ENCODE data around the gene ABLIM3.

The ABLIM3 gene

DNA sequence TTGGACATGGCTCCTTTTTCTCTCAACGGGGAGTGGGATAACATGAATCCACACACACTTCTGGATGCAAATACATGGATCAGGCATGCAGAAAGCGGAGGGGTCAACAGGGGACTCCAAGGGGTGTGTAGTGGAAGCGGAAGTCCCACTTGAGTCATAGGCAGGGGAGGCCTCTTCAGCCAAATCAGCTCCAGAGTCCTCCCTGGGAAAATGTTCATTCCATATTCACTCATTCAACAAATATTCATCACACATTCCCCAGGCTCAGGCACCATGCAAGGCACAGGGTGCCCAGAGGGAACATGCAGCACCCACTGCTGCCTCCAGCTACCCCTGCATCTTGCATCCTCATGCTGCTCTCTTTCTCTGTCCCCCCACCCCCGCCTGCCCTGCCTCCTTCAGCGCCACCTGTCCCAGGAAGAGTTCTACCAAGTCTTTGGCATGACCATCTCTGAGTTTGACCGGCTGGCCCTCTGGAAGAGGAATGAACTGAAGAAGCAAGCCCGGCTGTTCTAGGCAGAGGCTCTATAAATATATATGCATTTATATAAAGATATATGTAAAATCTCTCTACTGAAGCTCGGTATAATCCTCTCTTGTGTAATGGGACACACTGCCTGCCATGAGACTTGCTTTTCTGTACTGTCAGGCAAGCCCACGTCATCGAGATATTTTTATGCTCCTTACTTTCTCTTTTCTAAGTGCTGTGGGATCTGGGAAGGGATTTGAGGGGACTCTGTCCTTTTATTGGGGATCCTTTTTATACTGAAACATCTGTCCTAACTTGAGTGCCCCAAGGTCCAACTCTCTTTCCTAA is 116.8 kb downstream of the ABLIM3 start:
- Histone ChIP-seq H3K9ac (ENCODE audit: low read length in 5 of 5) (no peak overlapping the region), H3K27me3 (ENCODE audit: control insufficient read depth in 5 of 5, insufficient read depth in 4 of 5, low read length in 5 of 5) (no peaks in the 10 kb centered on the region), H3K4me1 (ENCODE audit: control insufficient read depth in 5 of 5, insufficient read depth in 5 of 5, low read length in 5 of 5) (no peaks in the 10 kb centered on the region), H3K9me3 (ENCODE audit: control insufficient read depth in 5 of 5, low read length in 5 of 5) (no peaks in the 10 kb centered on the region), H3K4me3 (ENCODE audit: low read depth in 1 of 5, low read length in 5 of 5) (no peak overlapping the region), H3K27ac (ENCODE audit: low read depth, low read length) (no peak overlapping the region), H3K36me3 (ENCODE audit: control insufficient read depth in 5 of 5, insufficient read depth in 5 of 5, low read length in 5 of 5) (peaks cover 0 to 41% (median 22%) of the 10 kb centered on the region in 5 donors)

DNA sequence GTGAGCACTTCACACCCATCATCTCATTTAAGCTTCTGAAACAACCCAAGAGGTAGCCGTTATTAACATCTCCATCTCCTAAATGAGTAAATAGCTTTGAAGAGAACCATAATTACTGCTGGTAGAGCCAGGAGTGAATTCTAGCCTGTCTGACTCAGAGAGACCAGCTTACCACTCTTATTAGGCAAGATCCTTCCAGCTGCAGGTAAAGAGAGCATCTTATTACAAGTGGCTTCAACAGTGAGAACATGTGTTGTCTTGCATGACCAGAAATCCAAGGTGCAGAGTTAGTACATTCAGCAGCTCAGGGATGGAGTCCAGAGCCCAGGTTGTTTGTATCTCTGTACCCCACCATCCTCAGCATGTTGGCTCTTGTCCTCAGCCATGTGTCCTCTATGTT is 119.5 kb downstream of the ABLIM3 start:
- peaks cover 0 to 17% (median 8%) of the 10 kb centered on the region in 5 donors for H3K36me3 ChIP-seq (ENCODE audit: control insufficient read depth in 5 of 5, insufficient read depth in 5 of 5, low read length in 5 of 5)
- no peak overlapping the region for H3K27ac ChIP-seq (ENCODE audit: low read depth, low read length)
- H3K27me3 ChIP-seq (ENCODE audit: control insufficient read depth in 5 of 5, insufficient read depth in 4 of 5, low read length in 5 of 5), result peaks cover 0 to 15% (median 2%) of the 10 kb centered on the region in 5 donors
- H3K9ac ChIP-seq (ENCODE audit: low read length in 5 of 5), result no peak overlapping the region
- no peak overlapping the region for H3K4me3 ChIP-seq (ENCODE audit: low read depth in 1 of 5, low read length in 5 of 5)
- no peaks in the 10 kb centered on the region for H3K9me3 ChIP-seq (ENCODE audit: control insufficient read depth in 5 of 5, low read length in 5 of 5)
- no peaks in the 10 kb centered on the region for H3K4me1 ChIP-seq (ENCODE audit: control insufficient read depth in 5 of 5, insufficient read depth in 5 of 5, low read length in 5 of 5)

- H3K27ac ChIP-seq (ENCODE audit: low read depth, low read length), result no peak overlapping the region
- H3K9me3 ChIP-seq (ENCODE audit: control insufficient read depth in 5 of 5, low read length in 5 of 5), result no peaks in the 10 kb centered on the region
- H3K9ac ChIP-seq (ENCODE audit: low read length in 5 of 5), result no peak overlapping the region
- peaks cover 0 to 15% (median 2%) of the 10 kb centered on the region in 5 donors for H3K27me3 ChIP-seq (ENCODE audit: control insufficient read depth in 5 of 5, insufficient read depth in 4 of 5, low read length in 5 of 5)
- no peak overlapping the region for H3K4me3 ChIP-seq (ENCODE audit: low read depth in 1 of 5, low read length in 5 of 5)
- no peaks in the 10 kb centered on the region for H3K4me1 ChIP-seq (ENCODE audit: control insufficient read depth in 5 of 5, insufficient read depth in 5 of 5, low read length in 5 of 5)
- peaks cover 0 to 12% (median 3%) of the 10 kb centered on the region in 5 donors for H3K36me3 ChIP-seq (ENCODE audit: control insufficient read depth in 5 of 5, insufficient read depth in 5 of 5, low read length in 5 of 5)
These were observed 120.0 kb downstream of the ABLIM3 start for GRCh38 chr5:149261246-149261645.

DNA sequence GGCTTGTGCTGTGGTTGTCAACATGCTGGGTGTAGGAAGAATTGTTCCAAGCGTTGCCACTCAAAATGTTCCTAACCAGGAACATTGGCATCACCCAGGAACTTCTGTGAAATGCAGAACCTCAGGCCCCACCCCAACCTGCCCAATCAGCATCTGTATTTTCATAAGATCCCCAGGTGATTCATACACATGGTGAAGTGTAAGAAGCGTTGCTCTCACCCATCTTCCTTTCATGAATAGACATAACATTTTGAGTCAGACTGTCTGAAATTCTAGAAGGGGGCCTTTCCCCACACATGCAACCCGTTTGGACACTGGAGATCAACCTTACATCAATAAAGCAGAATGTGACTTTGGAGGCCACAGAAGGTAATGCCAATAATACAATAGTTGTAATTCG is 121.0 kb downstream of the ABLIM3 start:
- H3K36me3 ChIP-seq (ENCODE audit: control insufficient read depth in 5 of 5, insufficient read depth in 5 of 5, low read length in 5 of 5), result peaks cover 0 to 11% (median 2%) of the 10 kb centered on the region in 5 donors

GRCh38 chr5:149264439-149265067 is 123.3 kb downstream of the ABLIM3 start:
- Histone ChIP-seq H3K9me3 (ENCODE audit: control insufficient read depth in 5 of 5, low read length in 5 of 5) (peaks cover 3 to 17% (median 12%) of the 10 kb centered on the region in 5 donors), H3K9ac (ENCODE audit: low read length in 5 of 5) (no peak overlapping the region), H3K4me1 (ENCODE audit: control insufficient read depth in 5 of 5, insufficient read depth in 5 of 5, low read length in 5 of 5) (no peaks in the 10 kb centered on the region), H3K36me3 (ENCODE audit: control insufficient read depth in 5 of 5, insufficient read depth in 5 of 5, low read length in 5 of 5) (no peaks in the 10 kb centered on the region), H3K27ac (ENCODE audit: low read depth, low read length) (no peak overlapping the region), H3K27me3 (ENCODE audit: control insufficient read depth in 5 of 5, insufficient read depth in 4 of 5, low read length in 5 of 5) (peaks cover 0 to 15% (median 2%) of the 10 kb centered on the region in 5 donors), H3K4me3 (ENCODE audit: low read depth in 1 of 5, low read length in 5 of 5) (no peak overlapping the region)

More for the DNA sequence above, 121.0 kb downstream of the ABLIM3 start:
- no peaks in the 10 kb centered on the region for H3K9me3 ChIP-seq (ENCODE audit: control insufficient read depth in 5 of 5, low read length in 5 of 5)
- H3K9ac ChIP-seq (ENCODE audit: low read length in 5 of 5), result no peak overlapping the region
- H3K4me1 ChIP-seq (ENCODE audit: control insufficient read depth in 5 of 5, insufficient read depth in 5 of 5, low read length in 5 of 5), result no peaks in the 10 kb centered on the region
- H3K27me3 ChIP-seq (ENCODE audit: control insufficient read depth in 5 of 5, insufficient read depth in 4 of 5, low read length in 5 of 5), result peaks cover 0 to 15% (median 2%) of the 10 kb centered on the region in 5 donors
- H3K27ac ChIP-seq (ENCODE audit: low read depth, low read length), result no peak overlapping the region
- no peak overlapping the region for H3K4me3 ChIP-seq (ENCODE audit: low read depth in 1 of 5, low read length in 5 of 5)

GRCh38 chr5:149265068-149265465 is 123.8 kb downstream of the ABLIM3 start:
- Histone ChIP-seq H3K9ac (ENCODE audit: low read length in 5 of 5) (no peak overlapping the region), H3K27ac (ENCODE audit: low read depth, low read length) (no peak overlapping the region), H3K9me3 (ENCODE audit: control insufficient read depth in 5 of 5, low read length in 5 of 5) (peaks cover 3 to 17% (median 12%) of the 10 kb centered on the region in 5 donors), H3K4me3 (ENCODE audit: low read depth in 1 of 5, low read length in 5 of 5) (no peak overlapping the region), H3K27me3 (ENCODE audit: control insufficient read depth in 5 of 5, insufficient read depth in 4 of 5, low read length in 5 of 5) (peaks cover 0 to 15% (median 2%) of the 10 kb centered on the region in 5 donors), H3K4me1 (ENCODE audit: control insufficient read depth in 5 of 5, insufficient read depth in 5 of 5, low read length in 5 of 5) (no peaks in the 10 kb centered on the region), H3K36me3 (ENCODE audit: control insufficient read depth in 5 of 5, insufficient read depth in 5 of 5, low read length in 5 of 5) (no peaks in the 10 kb centered on the region)

DNA sequence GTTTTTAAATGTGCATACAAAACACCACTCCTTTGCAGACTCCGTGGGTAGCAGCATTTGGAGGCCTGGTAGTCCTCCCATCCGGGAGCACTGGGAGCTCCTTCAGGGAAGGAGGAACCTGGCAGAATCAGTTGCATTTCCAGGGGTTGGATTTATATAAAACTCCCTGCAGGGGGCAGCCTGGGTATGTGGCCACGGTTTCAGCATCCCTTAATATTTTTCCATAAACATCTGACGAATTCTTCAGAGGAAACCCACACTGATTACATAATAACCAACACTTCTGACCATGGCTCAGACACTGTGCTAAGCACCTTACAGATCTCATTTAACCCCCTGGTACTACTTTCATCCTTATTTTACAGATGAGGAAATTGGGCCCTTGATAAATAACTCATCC is 124.3 kb downstream of the ABLIM3 start:
- no peaks in the 10 kb centered on the region for H3K36me3 ChIP-seq (ENCODE audit: control insufficient read depth in 5 of 5, insufficient read depth in 5 of 5, low read length in 5 of 5)
- peaks cover 3 to 17% (median 12%) of the 10 kb centered on the region in 5 donors for H3K9me3 ChIP-seq (ENCODE audit: control insufficient read depth in 5 of 5, low read length in 5 of 5)
- peaks cover 0 to under 1% (median 0%) of the 10 kb centered on the region in 5 donors for H3K4me1 ChIP-seq (ENCODE audit: control insufficient read depth in 5 of 5, insufficient read depth in 5 of 5, low read length in 5 of 5)
- H3K9ac ChIP-seq (ENCODE audit: low read length in 5 of 5), result no peak overlapping the region
- H3K27ac ChIP-seq (ENCODE audit: low read depth, low read length), result no peak overlapping the region
- no peak overlapping the region for H3K4me3 ChIP-seq (ENCODE audit: low read depth in 1 of 5, low read length in 5 of 5)
- H3K27me3 ChIP-seq (ENCODE audit: control insufficient read depth in 5 of 5, insufficient read depth in 4 of 5, low read length in 5 of 5), result peaks cover 0 to 15% (median 2%) of the 10 kb centered on the region in 5 donors

- no peak overlapping the region for H3K27ac ChIP-seq (ENCODE audit: low read depth, low read length)
- H3K9me3 ChIP-seq (ENCODE audit: control insufficient read depth in 5 of 5, low read length in 5 of 5), result peaks cover 3 to 17% (median 12%) of the 10 kb centered on the region in 5 donors
- peaks cover 0 to 15% (median 2%) of the 10 kb centered on the region in 5 donors for H3K27me3 ChIP-seq (ENCODE audit: control insufficient read depth in 5 of 5, insufficient read depth in 4 of 5, low read length in 5 of 5)
- no peaks in the 10 kb centered on the region for H3K36me3 ChIP-seq (ENCODE audit: control insufficient read depth in 5 of 5, insufficient read depth in 5 of 5, low read length in 5 of 5)
- H3K4me3 ChIP-seq (ENCODE audit: low read depth in 1 of 5, low read length in 5 of 5), result no peak overlapping the region
- H3K9ac ChIP-seq (ENCODE audit: low read length in 5 of 5), result no peak overlapping the region
- peaks cover 0 to 11% (median 8%) of the 10 kb centered on the region in 5 donors for H3K4me1 ChIP-seq (ENCODE audit: control insufficient read depth in 5 of 5, insufficient read depth in 5 of 5, low read length in 5 of 5)
These were observed 126.1 kb downstream of the ABLIM3 start for GRCh38 chr5:149267241-149267973.

DNA sequence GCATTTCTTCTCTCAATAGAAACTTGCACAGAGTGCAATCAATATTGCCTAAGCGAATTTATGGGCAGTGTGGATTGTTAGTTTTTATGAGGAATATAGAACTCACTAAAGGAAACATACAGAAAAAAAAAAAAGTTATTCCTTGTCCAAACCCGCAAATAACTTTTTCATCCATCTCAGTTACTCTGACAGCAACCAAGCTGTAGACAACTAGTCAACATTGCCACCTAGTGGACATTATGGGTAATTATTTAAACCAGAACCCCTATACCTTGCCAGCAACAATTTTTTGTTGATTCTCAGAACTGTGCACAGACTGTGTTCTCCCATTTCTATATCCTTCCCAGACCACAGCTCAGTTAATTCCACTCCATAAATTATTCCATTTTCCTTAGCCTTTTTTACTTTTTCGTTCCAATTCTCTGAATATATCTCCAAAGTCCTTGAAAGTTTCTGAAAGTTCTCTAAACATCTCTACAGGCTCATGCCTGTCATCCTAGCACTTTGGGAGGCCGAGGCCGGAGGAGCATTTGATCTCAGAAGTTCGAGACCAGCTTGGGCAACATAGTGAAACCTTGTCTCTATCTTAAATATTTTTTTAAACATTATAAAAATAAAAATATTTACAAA is 127.8 kb downstream of the ABLIM3 start:
- Histone ChIP-seq H3K27ac (ENCODE audit: low read depth, low read length) (no peak overlapping the region), H3K4me1 (ENCODE audit: control insufficient read depth in 5 of 5, insufficient read depth in 5 of 5, low read length in 5 of 5) (peaks cover 0 to 25% (median 21%) of the 10 kb centered on the region in 5 donors), H3K27me3 (ENCODE audit: control insufficient read depth in 5 of 5, insufficient read depth in 4 of 5, low read length in 5 of 5) (peaks cover 0 to 13% (median 2%) of the 10 kb centered on the region in 5 donors), H3K9ac (ENCODE audit: low read length in 5 of 5) (no peak overlapping the region), H3K36me3 (ENCODE audit: control insufficient read depth in 5 of 5, insufficient read depth in 5 of 5, low read length in 5 of 5) (no peaks in the 10 kb centered on the region), H3K4me3 (ENCODE audit: low read depth in 1 of 5, low read length in 5 of 5) (no peak overlapping the region), H3K9me3 (ENCODE audit: control insufficient read depth in 5 of 5, low read length in 5 of 5) (peaks cover 3 to 17% (median 12%) of the 10 kb centered on the region in 5 donors)
